ENCODE data around the gene KRTAP10-11.
"Not testable (repeated sequence)": the region's sequence is repeated elsewhere in the genome, so short reads cannot be mapped to it uniquely, and the experiment has no call there.

KRTAP10-11 gene

GRCh38 chr21:44606495-44606894 lies 39.7 kb upstream of the KRTAP10-11 start:
- Histone ChIP-seq H3K9ac (ENCODE audit: low read depth in 1 of 2, low read length in 2 of 2) (no peak overlapping the region), H3K36me3 (ENCODE audit: control insufficient read depth in 2 of 2, insufficient read depth in 2 of 2, low read length in 2 of 2) (no peaks in the 10 kb centered on the region), H3K9me3 (ENCODE audit: control insufficient read depth in 2 of 2, low read length in 2 of 2) (no peaks in the 10 kb centered on the region), H3K27me3 (ENCODE audit: control insufficient read depth in 2 of 2, insufficient read depth in 2 of 2, low read length in 2 of 2) (peaks cover 0 to 2% of the 10 kb centered on the region in 2 donors), H3K4me3 (ENCODE audit: low read length in 2 of 2) (no peak overlapping the region), H3K4me1 (ENCODE audit: control insufficient read depth in 2 of 2, insufficient read depth in 2 of 2, low read length in 2 of 2) (no peaks in the 10 kb centered on the region), H3K27ac (ENCODE audit: low read depth in 2 of 2, low read length in 2 of 2) (no peak overlapping the region)

- Histone ChIP-seq H3K36me3 (ENCODE audit: control insufficient read depth in 2 of 2, insufficient read depth in 2 of 2, low read length in 2 of 2) (no peaks in the 10 kb centered on the region), H3K9ac (ENCODE audit: low read depth in 1 of 2, low read length in 2 of 2) (no peak overlapping the region), H3K9me3 (ENCODE audit: control insufficient read depth in 2 of 2, low read length in 2 of 2) (peaks cover 0 to 5% of the 10 kb centered on the region in 2 donors), H3K4me3 (ENCODE audit: low read length in 2 of 2) (no peak overlapping the region), H3K27me3 (ENCODE audit: control insufficient read depth in 2 of 2, insufficient read depth in 2 of 2, low read length in 2 of 2) (no peaks in the 10 kb centered on the region), H3K27ac (ENCODE audit: low read depth in 2 of 2, low read length in 2 of 2) (no peak overlapping the region), H3K4me1 (ENCODE audit: control insufficient read depth in 2 of 2, insufficient read depth in 2 of 2, low read length in 2 of 2) (no peaks in the 10 kb centered on the region)
Observed at GRCh38 chr21:44609193-44609592, 37.0 kb upstream of the KRTAP10-11 start.

- not testable (repeated sequence) for H3K9me3 ChIP-seq (ENCODE audit: control insufficient read depth in 2 of 2, low read length in 2 of 2); H3K4me3 ChIP-seq (ENCODE audit: low read length in 2 of 2); H3K27ac ChIP-seq (ENCODE audit: low read depth in 2 of 2, low read length in 2 of 2); H3K27me3 ChIP-seq (ENCODE audit: control insufficient read depth in 2 of 2, insufficient read depth in 2 of 2, low read length in 2 of 2); H3K36me3 ChIP-seq (ENCODE audit: control insufficient read depth in 2 of 2, insufficient read depth in 2 of 2, low read length in 2 of 2); H3K9ac ChIP-seq (ENCODE audit: low read depth in 1 of 2, low read length in 2 of 2); H3K4me1 ChIP-seq (ENCODE audit: control insufficient read depth in 2 of 2, insufficient read depth in 2 of 2, low read length in 2 of 2)
Observed at GRCh38 chr21:44610157-44610843, 35.9 kb upstream of the KRTAP10-11 start.

- Histone ChIP-seq H3K27me3 (ENCODE audit: control insufficient read depth in 2 of 2, insufficient read depth in 2 of 2, low read length in 2 of 2) (no peaks in the 10 kb centered on the region), H3K27ac (ENCODE audit: low read depth in 2 of 2, low read length in 2 of 2) (no peak overlapping the region), H3K4me1 (ENCODE audit: control insufficient read depth in 2 of 2, insufficient read depth in 2 of 2, low read length in 2 of 2) (no peaks in the 10 kb centered on the region), H3K9ac (ENCODE audit: low read depth in 1 of 2, low read length in 2 of 2) (no peak overlapping the region), H3K36me3 (ENCODE audit: control insufficient read depth in 2 of 2, insufficient read depth in 2 of 2, low read length in 2 of 2) (no peaks in the 10 kb centered on the region), H3K4me3 (ENCODE audit: low read length in 2 of 2) (no peak overlapping the region), H3K9me3 (ENCODE audit: control insufficient read depth in 2 of 2, low read length in 2 of 2) (peaks cover 0 to 5% of the 10 kb centered on the region in 2 donors)
Observed at GRCh38 chr21:44611551-44611950, 34.7 kb upstream of the KRTAP10-11 start.

- H3K9me3 ChIP-seq (ENCODE audit: control insufficient read depth in 2 of 2, low read length in 2 of 2) = peaks cover 0 to 5% of the 10 kb centered on the region in 2 donors
- no peak within 1 kb of the TSS for H3K27ac ChIP-seq (ENCODE audit: low read depth in 2 of 2, low read length in 2 of 2)
- H3K36me3 ChIP-seq (ENCODE audit: control insufficient read depth in 2 of 2, insufficient read depth in 2 of 2, low read length in 2 of 2) = no peaks in the 10 kb centered on the region
- no peak within 1 kb of the TSS for H3K9ac ChIP-seq (ENCODE audit: low read depth in 1 of 2, low read length in 2 of 2)
- H3K4me3 ChIP-seq (ENCODE audit: low read length in 2 of 2) = no peak within 1 kb of the TSS
- no peaks in the 10 kb centered on the region for H3K27me3 ChIP-seq (ENCODE audit: control insufficient read depth in 2 of 2, insufficient read depth in 2 of 2, low read length in 2 of 2)
- H3K4me1 ChIP-seq (ENCODE audit: control insufficient read depth in 2 of 2, insufficient read depth in 2 of 2, low read length in 2 of 2) = no peaks in the 10 kb centered on the region
Observed at GRCh38 chr21:44612029-44612486, 34.2 kb upstream of the KRTAP10-11 start, which contains the start of gene KRTAP10-8. TSS of gene KRTAP10-8 (plus strand) at chr21:44612079. CDS start at chr21:44612101, 22 bp downstream.

GRCh38 chr21:44612669-44613229 lies 33.5 kb upstream of the KRTAP10-11 start:
- no peak overlapping the region for H3K9ac ChIP-seq (ENCODE audit: low read depth in 1 of 2, low read length in 2 of 2)
- peaks cover 0 to 5% of the 10 kb centered on the region in 2 donors for H3K9me3 ChIP-seq (ENCODE audit: control insufficient read depth in 2 of 2, low read length in 2 of 2)
- H3K27ac ChIP-seq (ENCODE audit: low read depth in 2 of 2, low read length in 2 of 2) = no peak overlapping the region
- no peaks in the 10 kb centered on the region for H3K36me3 ChIP-seq (ENCODE audit: control insufficient read depth in 2 of 2, insufficient read depth in 2 of 2, low read length in 2 of 2)
- no peaks in the 10 kb centered on the region for H3K4me1 ChIP-seq (ENCODE audit: control insufficient read depth in 2 of 2, insufficient read depth in 2 of 2, low read length in 2 of 2)
- H3K4me3 ChIP-seq (ENCODE audit: low read length in 2 of 2) = no peak overlapping the region
- H3K27me3 ChIP-seq (ENCODE audit: control insufficient read depth in 2 of 2, insufficient read depth in 2 of 2, low read length in 2 of 2) = no peaks in the 10 kb centered on the region

GRCh38 chr21:44613386-44614155 lies 32.6 kb upstream of the KRTAP10-11 start:
- H3K27ac ChIP-seq (ENCODE audit: low read depth in 2 of 2, low read length in 2 of 2) = no peak overlapping the region
- no peak overlapping the region for H3K4me3 ChIP-seq (ENCODE audit: low read length in 2 of 2)
- no peaks in the 10 kb centered on the region for H3K36me3 ChIP-seq (ENCODE audit: control insufficient read depth in 2 of 2, insufficient read depth in 2 of 2, low read length in 2 of 2)
- H3K4me1 ChIP-seq (ENCODE audit: control insufficient read depth in 2 of 2, insufficient read depth in 2 of 2, low read length in 2 of 2) = no peaks in the 10 kb centered on the region
- no peaks in the 10 kb centered on the region for H3K27me3 ChIP-seq (ENCODE audit: control insufficient read depth in 2 of 2, insufficient read depth in 2 of 2, low read length in 2 of 2)
- peaks cover 0 to 5% of the 10 kb centered on the region in 2 donors for H3K9me3 ChIP-seq (ENCODE audit: control insufficient read depth in 2 of 2, low read length in 2 of 2)
- no peak overlapping the region for H3K9ac ChIP-seq (ENCODE audit: low read depth in 1 of 2, low read length in 2 of 2)

- no peak overlapping the region for H3K4me3 ChIP-seq (ENCODE audit: low read length in 2 of 2)
- H3K4me1 ChIP-seq (ENCODE audit: control insufficient read depth in 2 of 2, insufficient read depth in 2 of 2, low read length in 2 of 2) = no peaks in the 10 kb centered on the region
- no peaks in the 10 kb centered on the region for H3K36me3 ChIP-seq (ENCODE audit: control insufficient read depth in 2 of 2, insufficient read depth in 2 of 2, low read length in 2 of 2)
- no peaks in the 10 kb centered on the region for H3K27me3 ChIP-seq (ENCODE audit: control insufficient read depth in 2 of 2, insufficient read depth in 2 of 2, low read length in 2 of 2)
- no peak overlapping the region for H3K9ac ChIP-seq (ENCODE audit: low read depth in 1 of 2, low read length in 2 of 2)
- peaks cover 0 to 5% of the 10 kb centered on the region in 2 donors for H3K9me3 ChIP-seq (ENCODE audit: control insufficient read depth in 2 of 2, low read length in 2 of 2)
- H3K27ac ChIP-seq (ENCODE audit: low read depth in 2 of 2, low read length in 2 of 2) = no peak overlapping the region
Observed at GRCh38 chr21:44614161-44614631, 32.0 kb upstream of the KRTAP10-11 start.

GRCh38 chr21:44614961-44615391 lies 31.2 kb upstream of the KRTAP10-11 start:
- no peak overlapping the region for H3K27ac ChIP-seq (ENCODE audit: low read depth in 2 of 2, low read length in 2 of 2)
- peaks cover 0 to 5% of the 10 kb centered on the region in 2 donors for H3K9me3 ChIP-seq (ENCODE audit: control insufficient read depth in 2 of 2, low read length in 2 of 2)
- no peak overlapping the region for H3K9ac ChIP-seq (ENCODE audit: low read depth in 1 of 2, low read length in 2 of 2)
- H3K36me3 ChIP-seq (ENCODE audit: control insufficient read depth in 2 of 2, insufficient read depth in 2 of 2, low read length in 2 of 2) = no peaks in the 10 kb centered on the region
- no peaks in the 10 kb centered on the region for H3K27me3 ChIP-seq (ENCODE audit: control insufficient read depth in 2 of 2, insufficient read depth in 2 of 2, low read length in 2 of 2)
- H3K4me3 ChIP-seq (ENCODE audit: low read length in 2 of 2) = no peak overlapping the region
- no peaks in the 10 kb centered on the region for H3K4me1 ChIP-seq (ENCODE audit: control insufficient read depth in 2 of 2, insufficient read depth in 2 of 2, low read length in 2 of 2)

- no peaks in the 10 kb centered on the region for H3K27me3 ChIP-seq (ENCODE audit: control insufficient read depth in 2 of 2, insufficient read depth in 2 of 2, low read length in 2 of 2)
- H3K27ac ChIP-seq (ENCODE audit: low read depth in 2 of 2, low read length in 2 of 2) = no peak overlapping the region
- H3K9ac ChIP-seq (ENCODE audit: low read depth in 1 of 2, low read length in 2 of 2) = no peak overlapping the region
- H3K4me3 ChIP-seq (ENCODE audit: low read length in 2 of 2) = no peak overlapping the region
- peaks cover 0 to 5% of the 10 kb centered on the region in 2 donors for H3K9me3 ChIP-seq (ENCODE audit: control insufficient read depth in 2 of 2, low read length in 2 of 2)
- no peaks in the 10 kb centered on the region for H3K36me3 ChIP-seq (ENCODE audit: control insufficient read depth in 2 of 2, insufficient read depth in 2 of 2, low read length in 2 of 2)
- H3K4me1 ChIP-seq (ENCODE audit: control insufficient read depth in 2 of 2, insufficient read depth in 2 of 2, low read length in 2 of 2) = no peaks in the 10 kb centered on the region
Observed at GRCh38 chr21:44615466-44615865, 30.7 kb upstream of the KRTAP10-11 start.

Data from mucosa of rectum (tissue), 2 donors.